HG03439 (cell line): ENCODE measurements around the gene MACC1.

Experiments used
- ATAC-seq: cut with Tn5 transposase; IDR thresholded peaks from one replicate; pipeline ENCODE4 v1.9.1; 2021; ENCODE audit warnings: mild to moderate bottlenecking, moderate library complexity; ENCODE audit not compliant: unreplicated experiment

MACC1 gene

DNA sequence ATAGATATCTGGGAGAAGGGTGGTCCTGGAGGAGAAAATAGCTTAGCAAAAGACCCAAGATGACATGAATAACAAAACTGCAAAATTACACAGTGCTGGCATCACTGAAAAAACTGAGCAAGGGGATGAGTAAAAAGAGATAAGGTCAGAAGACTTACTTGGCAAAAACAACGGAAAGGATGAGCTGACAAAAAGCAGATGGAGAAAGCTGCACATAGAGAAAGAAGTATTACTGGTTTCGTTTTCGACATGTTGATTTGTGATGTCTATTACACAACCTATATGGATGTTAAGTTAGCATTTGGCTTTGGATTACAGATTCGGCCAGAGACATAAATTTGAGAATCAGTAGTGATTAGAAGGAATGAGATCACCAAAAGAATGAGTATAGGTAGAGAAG is 132.1 kb downstream of the MACC1 start:
- no peak for ATAC-seq
